Upper lobe of left lung (tissue), 6 donors: ENCODE measurements around the gene PAX7. TPM values are rescaled to one million over a fixed set of nuclear protein-coding genes. Genes with fewer than 3 reads are reported as not detected.

Experiments used
- ATAC-seq, 2 donors: fragments of 200-7000 bp; cut with Tn5 transposase; one replicate each; pipeline ENCODE4 v1.9.1; 2022; ENCODE audit warnings: mild to moderate bottlenecking in 2 of 2, moderate library complexity in 2 of 2; ENCODE audit not compliant: low FRiP score in 2 of 2
- DNase-seq, 2 donors: peaks; one replicate each; pipeline ENCODE4 v3.0.0-alpha.2; 2019 to 2020
- H3K27ac ChIP-seq, 4 donors: fragments of 200-600 bp; sonication (generic); one replicate each; pipeline ENCODE4 v1.5.1; 2016 to 2019
- H3K27me3 ChIP-seq, 4 donors: fragments of 200-600 bp; sonication (generic); one replicate each; pipeline ENCODE4 v1.5.1; 2017 to 2019
- H3K36me3 ChIP-seq, 4 donors: fragments of 200-600 bp; sonication (generic); one replicate each; pipeline ENCODE4 v1.5.1; 2016 to 2019
- H3K4me1 ChIP-seq, 4 donors: fragments of 200-600 bp; sonication (generic); one replicate each; pipeline ENCODE4 v1.5.1; 2018 to 2019
- H3K4me3 ChIP-seq, 4 donors: fragments of 200-600 bp; sonication (generic); one replicate each; pipeline ENCODE4 v1.5.1; 2017 to 2019; ENCODE audit warnings: mild to moderate bottlenecking in 2 of 4, moderate library complexity in 1 of 4
- H3K9me3 ChIP-seq, 4 donors: fragments of 200-600 bp; sonication (generic); one replicate each; pipeline ENCODE4 v1.5.1; 2018 to 2019
- CTCF ChIP-seq, 6 experiments: fragments of 450-650 bp in 4 of 6; fragments of 200-600 bp in 2 of 6; sonication (generic) in 2 of 6; IDR thresholded peaks; one replicate each; pipeline ENCODE4 v1.5.1; 2016 to 2019; ENCODE audit warnings: antibody characterized with exemption in 6 of 6
- EP300 ChIP-seq, 4 donors: sonication (generic); formaldehyde crosslinking; IDR thresholded peaks; one replicate each; pipeline ENCODE4 v1.5.1; 2017; ENCODE audit warnings: antibody characterized with exemption in 4 of 4, control low read depth in 2 of 4
- POLR2A ChIP-seq, 4 donors: fragments of 450-650 bp; IDR thresholded peaks; one replicate each; pipeline ENCODE4 v1.5.1; 2016 to 2017; ENCODE audit warnings: antibody characterized with exemption in 4 of 4, mild to moderate bottlenecking in 2 of 4
- POLR2AphosphoS5 ChIP-seq, 2 donors: sonication (generic); formaldehyde crosslinking; IDR thresholded peaks; one replicate each; pipeline ENCODE4 v1.5.1; 2017; ENCODE audit warnings: antibody characterized with exemption in 2 of 2
- WGBS, 2 donors: methylation state at CpG; one replicate each; pipeline ENCODE4 v1.1.5; 2017 to 2018; 5-methylcytosine and 5-hydroxymethylcytosine counted together
- total RNA-seq, 6 donors: library from RNA; depleted of rRNA in 4 of 6; stranded (reverse); fragments of >200 nt in 4 of 6; gene quantifications; one replicate each; pipeline versions ENCODE4 v1.1.0 to v1.2.1, GENCODE V29; 2016 to 2021
- donor health status: DM: no; HTN: no; CAD: no; lungs with moderate emphysema.
- donor health status: DM: no; HTN: yes; CAD: no; lungs with severe emphysema.

The PAX7 gene
- total RNA-seq, 6 donors from 2014 or later = not detected

- Histone ChIP-seq H3K27me3 (no peaks in the 10 kb centered on the region), H3K36me3 (no peaks in the 10 kb centered on the region), H3K4me3 (no peak overlapping the region), H3K9me3 (no peaks in the 10 kb centered on the region), H3K4me1 (peaks cover 0 to 7% (median 3%) of the 10 kb centered on the region in 4 donors), H3K27ac (no peak overlapping the region)
- ATAC-seq = no peak
- no peak for TF ChIP-seq POLR2AphosphoS5 (IDR thresholded peaks at IDR 0.05)
- no peak for TF ChIP-seq CTCF (IDR thresholded peaks at IDR 0.05)
- no peak for TF ChIP-seq EP300 (IDR thresholded peaks at IDR 0.05)
- no peak for TF ChIP-seq POLR2A (IDR thresholded peaks at IDR 0.05)
- WGBS, 2 donors = 73 to 77% methylated on average over 6 of the region's 6 CpGs
- DNase-seq = no peak
Measured at GRCh38 chr1:18667333-18667732, 36.7 kb downstream of the PAX7 start.

DNA sequence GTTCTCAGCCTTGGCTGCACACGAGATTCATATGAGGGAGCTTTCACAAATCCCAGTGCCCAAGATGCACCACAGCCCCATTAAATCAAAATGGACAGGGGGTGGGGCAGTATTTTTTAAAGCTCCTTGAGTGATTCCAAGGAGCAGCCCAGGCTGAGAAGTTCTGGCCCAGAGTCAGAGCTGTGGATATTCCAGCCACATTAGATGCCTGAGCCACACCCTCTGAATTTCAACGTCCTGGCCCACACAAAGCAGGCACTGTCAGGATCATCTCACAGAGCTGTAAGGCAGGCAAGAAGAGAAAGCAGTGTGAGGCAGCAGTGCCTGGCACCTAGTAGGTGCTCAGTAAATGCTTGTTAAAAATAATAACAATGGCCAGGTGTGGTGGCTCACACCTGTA, 37.4 kb downstream of the PAX7 start:
- no peaks in the 10 kb centered on the region for H3K9me3 ChIP-seq
- no peak for DNase-seq
- no peak overlapping the region for H3K27ac ChIP-seq
- H3K27me3 ChIP-seq = no peaks in the 10 kb centered on the region
- TF ChIP-seq EP300 (IDR thresholded peaks at IDR 0.05) = no peak
- no peak for TF ChIP-seq CTCF (IDR thresholded peaks at IDR 0.05)
- no peak for TF ChIP-seq POLR2AphosphoS5 (IDR thresholded peaks at IDR 0.05)
- TF ChIP-seq POLR2A (IDR thresholded peaks at IDR 0.05) = no peak
- no peak overlapping the region for H3K4me3 ChIP-seq
- 44 to 46% methylated on average over 2 of the region's 2 CpGs for WGBS, 2 donors
- ATAC-seq = no peak
- peaks cover 0 to 7% (median 3%) of the 10 kb centered on the region in 4 donors for H3K4me1 ChIP-seq
- no peaks in the 10 kb centered on the region for H3K36me3 ChIP-seq

DNA sequence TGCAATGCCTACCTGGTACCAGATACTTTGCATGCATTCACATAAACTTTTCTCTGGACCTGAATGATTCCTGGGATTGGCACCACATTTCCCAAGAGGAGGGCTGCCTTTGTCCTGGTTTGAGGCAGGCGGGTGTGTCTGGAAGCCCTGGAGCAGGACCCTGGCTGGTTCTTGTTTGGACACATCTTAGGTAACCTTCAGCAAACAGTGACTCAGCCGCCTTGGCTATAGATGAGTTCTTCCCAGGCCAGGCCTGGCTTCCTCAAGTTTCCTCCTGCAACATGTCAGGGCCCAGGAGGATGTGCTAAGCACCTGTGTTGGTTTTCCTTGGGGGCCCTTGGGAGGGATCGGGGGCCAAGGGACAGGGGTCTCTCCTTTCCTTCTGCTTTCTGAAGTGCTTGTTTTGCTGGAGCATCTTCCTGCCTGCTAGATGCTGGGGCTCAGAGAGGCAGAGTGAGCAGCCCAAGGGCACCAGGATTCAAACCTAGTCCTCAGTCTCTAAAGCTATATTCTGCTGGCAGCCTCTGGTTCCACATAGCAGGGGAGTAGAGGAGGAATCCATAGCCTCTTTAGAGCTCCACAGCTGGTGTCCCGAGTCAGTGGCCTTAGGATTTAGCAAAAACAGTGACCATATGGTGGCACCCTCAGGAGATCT, 38.2 kb downstream of the PAX7 start:
- WGBS, 2 donors = 40 to 49% methylated on average over 4 of the region's 4 CpGs
- Histone ChIP-seq H3K4me3 (no peak overlapping the region), H3K27me3 (no peaks in the 10 kb centered on the region), H3K4me1 (peaks cover 0 to 7% (median 3%) of the 10 kb centered on the region in 4 donors), H3K36me3 (no peaks in the 10 kb centered on the region), H3K9me3 (no peaks in the 10 kb centered on the region), H3K27ac (no peak overlapping the region)
- TF ChIP-seq POLR2AphosphoS5 (IDR thresholded peaks at IDR 0.05) (peak in 1 of 2 donors; percentile 27), CTCF (IDR thresholded peaks at IDR 0.05) (no peak)
- DNase-seq (peak in 1 of 2 donors; percentile 86), ATAC-seq (peak; percentile 35 to 53)

GRCh38 chr1:18670121-18670867, 39.6 kb downstream of the PAX7 start:
- Histone ChIP-seq H3K27ac (no peak overlapping the region), H3K4me3 (no peak overlapping the region), H3K4me1 (peaks cover 0 to 7% (median 3%) of the 10 kb centered on the region in 4 donors), H3K9me3 (no peaks in the 10 kb centered on the region), H3K27me3 (peaks cover 0 to 2% (median under 1%) of the 10 kb centered on the region in 4 donors), H3K36me3 (no peaks in the 10 kb centered on the region)
- ATAC-seq (peak in 1 of 2 donors; percentile 27), DNase-seq (peak; percentile 59 to 76)
- WGBS, 2 donors = 56 to 64% methylated on average over 11 to 13 of the region's 13 CpGs
- TF ChIP-seq POLR2AphosphoS5 (IDR thresholded peaks at IDR 0.05) (peak in 1 of 2 donors; percentile 9), POLR2A (IDR thresholded peaks at IDR 0.05) (no peak)

DNA sequence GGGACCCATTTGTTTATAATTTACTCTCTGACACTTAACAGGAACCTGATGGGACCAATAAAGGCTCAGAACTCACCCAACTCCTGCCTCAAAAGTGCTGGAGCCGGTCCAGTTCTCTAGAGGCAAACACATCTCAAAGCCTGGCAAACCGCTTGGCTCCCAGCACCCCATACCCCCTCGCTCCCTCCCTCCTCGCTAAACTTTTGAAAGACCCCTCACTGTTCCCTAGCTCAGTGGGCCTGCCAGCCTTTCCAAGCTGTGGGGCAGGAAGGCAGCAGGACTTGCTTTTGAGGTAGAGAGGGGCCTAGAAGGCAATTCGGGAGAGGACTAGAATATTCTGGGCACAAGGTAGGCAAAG, 40.2 kb downstream of the PAX7 start:
- ATAC-seq (no peak), DNase-seq (no peak)
- TF ChIP-seq POLR2A (IDR thresholded peaks at IDR 0.05) (no peak), EP300 (IDR thresholded peaks at IDR 0.05) (no peak), POLR2AphosphoS5 (IDR thresholded peaks at IDR 0.05) (no peak), CTCF (IDR thresholded peaks at IDR 0.05) (no peak)
- H3K4me1 ChIP-seq = peaks cover 0 to 7% (median 3%) of the 10 kb centered on the region in 4 donors
- no peaks in the 10 kb centered on the region for H3K9me3 ChIP-seq
- H3K4me3 ChIP-seq = no peak overlapping the region
- H3K27ac ChIP-seq = no peak overlapping the region
- H3K27me3 ChIP-seq = peaks cover 0 to 3% (median 1%) of the 10 kb centered on the region in 4 donors
- WGBS, 2 donors = 73 to 80% methylated on average over 5 of the region's 5 CpGs
- H3K36me3 ChIP-seq = no peaks in the 10 kb centered on the region
